Trophoblast cell (in vitro differentiated cells and primary cell): ENCODE measurements around the gene ATIC.

Source experiments
- DNase-seq, 2 donors: peaks; one replicate each; pipeline ENCODE4 v3.0.0-alpha.2; 2016
- H2AFZ ChIP-seq: 2 replicates; pipeline ENCODE4 v1.6.1; 2013; ENCODE audit warnings: low read length, moderate library complexity, mild to moderate bottlenecking; ENCODE audit not compliant: insufficient read depth, poor library complexity
- H2AK5ac ChIP-seq: 2 replicates; pipeline ENCODE4 v1.6.1; 2013; ENCODE audit warnings: mild to moderate bottlenecking, low read length
- H2BK120ac ChIP-seq: 2 replicates; pipeline ENCODE4 v1.6.1; 2013; ENCODE audit warnings: low read length, mild to moderate bottlenecking, moderate library complexity; ENCODE audit not compliant: insufficient read depth, poor library complexity
- H2BK12ac ChIP-seq: 2 replicates; pipeline ENCODE4 v1.6.1; 2013; ENCODE audit warnings: mild to moderate bottlenecking, low read length, moderate library complexity
- H2BK5ac ChIP-seq: 2 replicates; pipeline ENCODE4 v1.6.1; 2013; ENCODE audit warnings: low read length, low read depth, moderate library complexity, mild to moderate bottlenecking; ENCODE audit not compliant: poor library complexity
- H3K14ac ChIP-seq: 2 replicates; pipeline ENCODE4 v1.6.1; 2013; ENCODE audit warnings: mild to moderate bottlenecking, low read length
- H3K18ac ChIP-seq: 2 replicates; pipeline ENCODE4 v1.6.1; 2013; ENCODE audit warnings: mild to moderate bottlenecking, low read length
- H3K23ac ChIP-seq: 2 replicates; pipeline ENCODE4 v1.6.1; 2013; ENCODE audit warnings: low read length
- H3K27ac ChIP-seq: 2 replicates; pipeline ENCODE4 v1.5.1; 2013; ENCODE audit warnings: low read depth, mild to moderate bottlenecking, inconsistent platforms, low read length, moderate library complexity
- H3K27me3 ChIP-seq: 2 replicates; pipeline ENCODE4 v1.6.1; 2013; ENCODE audit warnings: inconsistent platforms, mild to moderate bottlenecking, low read length, moderate library complexity; ENCODE audit not compliant: insufficient read depth
- H3K36me3 ChIP-seq, 2 experiments: 1 replicate in 1 of 2; 2 replicates in 1 of 2; pipeline ENCODE4 v1.6.1; 2013; ENCODE audit warnings: low read length in 2 of 2, mild to moderate bottlenecking in 2 of 2, moderate library complexity in 1 of 2; ENCODE audit not compliant: insufficient read depth in 2 of 2, control insufficient read depth in 1 of 2
- H3K4ac ChIP-seq: 2 replicates; pipeline ENCODE4 v1.6.1; 2013; ENCODE audit warnings: low read depth, mild to moderate bottlenecking, low read length, moderate library complexity
- H3K4me1 ChIP-seq, 2 experiments: 1 replicate in 1 of 2; 2 replicates in 1 of 2; pipeline ENCODE4 v1.6.1; 2013; ENCODE audit warnings: low read length in 2 of 2, mild to moderate bottlenecking in 2 of 2, moderate library complexity in 1 of 2; ENCODE audit not compliant: insufficient read depth in 2 of 2, control insufficient read depth in 1 of 2
- H3K4me2 ChIP-seq: 2 replicates; pipeline ENCODE4 v1.6.1; 2013; ENCODE audit warnings: inconsistent platforms, mild to moderate bottlenecking, low read length, moderate library complexity
- H3K4me3 ChIP-seq: 2 replicates; pipeline ENCODE4 v1.5.1; 2013; ENCODE audit warnings: mild to moderate bottlenecking, low read depth, low read length, inconsistent platforms
- H3K79me1 ChIP-seq: one replicate; pipeline ENCODE4 v1.6.1; 2013; ENCODE audit warnings: low read length
- H3K79me2 ChIP-seq: 2 replicates; pipeline ENCODE4 v1.6.1; 2013; ENCODE audit warnings: low read length, mild to moderate bottlenecking; ENCODE audit not compliant: control insufficient read depth, insufficient read depth, poor library complexity
- H3K9ac ChIP-seq: 2 replicates; pipeline ENCODE4 v1.6.1; 2013; ENCODE audit warnings: mild to moderate bottlenecking, low read length
- H3K9me3 ChIP-seq: 2 replicates; pipeline ENCODE4 v1.6.1; 2013; ENCODE audit warnings: low read depth, mild to moderate bottlenecking, control low read depth, inconsistent platforms, low read length; ENCODE audit not compliant: insufficient read depth
- H4K12ac ChIP-seq: 2 replicates; pipeline ENCODE4 v1.6.1; 2013; ENCODE audit warnings: low read depth, mild to moderate bottlenecking, low read length, moderate library complexity
- H4K8ac ChIP-seq: 2 replicates; pipeline ENCODE4 v1.6.1; 2013; ENCODE audit warnings: low read depth, mild to moderate bottlenecking, low read length, moderate library complexity
- H4K91ac ChIP-seq: one replicate; pipeline ENCODE4 v1.6.1; 2013; ENCODE audit warnings: low read depth, mild to moderate bottlenecking, low read length, moderate library complexity
- WGBS: extraction: QIAGEN DNeasy Blood & Tissue Kit; methylation state at CpG from one replicate; pipeline ENCODE4 v1.1.7; 2013; ENCODE audit warnings: missing lambda C conversion rate; ENCODE audit not compliant: insufficient read length, insufficient coverage; ENCODE audit errors: extremely low coverage; 5-methylcytosine and 5-hydroxymethylcytosine counted together

The ATIC gene

DNA sequence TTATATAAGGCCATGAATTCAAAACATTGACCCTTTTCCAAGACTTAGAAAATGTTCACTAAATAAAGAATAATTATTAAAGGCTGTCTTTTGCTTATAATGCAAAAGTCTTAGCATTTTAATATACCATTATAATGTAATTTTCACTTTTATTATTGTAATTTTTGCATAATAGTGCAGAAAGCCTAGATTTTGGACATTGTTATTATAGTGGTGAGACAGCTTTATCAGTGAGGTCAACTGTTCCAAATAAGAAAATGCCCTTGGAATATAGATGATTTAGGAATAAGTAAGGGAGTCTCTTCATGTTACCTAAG lies 56.6 kb downstream of the ATIC start:
- Histone ChIP-seq H2BK120ac (no peak overlapping the region), H3K4me3 (no peak overlapping the region), H4K12ac (no peak overlapping the region), H3K79me1 (no peaks in the 10 kb centered on the region), H3K36me3 (peaks cover 37 to 55% of the 10 kb centered on the region in 2 experiments), H3K4me2 (no peak overlapping the region), H3K9ac (no peak overlapping the region), H4K8ac (no peak overlapping the region), H3K79me2 (no peaks in the 10 kb centered on the region), H3K14ac (no peak overlapping the region), H3K18ac (no peak overlapping the region), H3K9me3 (no peaks in the 10 kb centered on the region), H4K91ac (no peak overlapping the region), H2BK5ac (no peak overlapping the region), H2BK12ac (no peak overlapping the region), H2AK5ac (no peak overlapping the region), H2AFZ (no peak overlapping the region), H3K4me1 (no peaks in the 10 kb centered on the region), H3K4ac (no peak overlapping the region), H3K23ac (no peak overlapping the region), H3K27me3 (no peaks in the 10 kb centered on the region), H3K27ac (no peak overlapping the region)
- DNase-seq = peak in 1 of 2 donors; percentile 7

DNA sequence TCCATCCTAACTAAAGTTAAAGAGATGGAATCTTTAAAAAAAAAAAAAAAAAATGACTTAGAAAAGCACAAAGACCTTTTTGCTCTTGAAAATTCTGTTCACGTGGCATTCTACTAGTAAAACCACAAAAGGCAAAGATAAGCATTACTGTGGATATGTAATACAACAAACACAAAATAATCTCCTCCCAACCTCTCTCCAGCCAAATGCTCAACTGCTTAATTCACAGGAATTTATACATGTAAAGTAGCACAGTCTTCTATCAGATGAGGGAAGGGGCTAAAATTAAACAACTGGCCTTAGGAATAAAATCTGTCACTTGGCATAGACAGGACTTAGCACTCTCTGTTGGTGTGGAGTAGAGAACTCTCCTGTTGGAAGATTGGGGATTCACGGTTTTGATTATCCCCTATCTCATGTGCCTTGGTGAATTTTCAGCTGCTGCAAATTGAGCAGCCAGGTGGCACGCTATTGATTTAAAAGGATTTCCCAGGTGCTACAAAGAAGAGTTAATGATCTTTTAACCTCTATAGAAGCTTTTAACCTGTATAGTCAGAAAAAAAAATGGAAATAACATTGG lies 57.4 kb downstream of the ATIC start:
- Histone ChIP-seq H3K9ac (no peak overlapping the region), H3K14ac (no peak overlapping the region), H3K4me2 (no peak overlapping the region), H3K4ac (no peak overlapping the region), H4K12ac (no peak overlapping the region), H3K4me1 (no peaks in the 10 kb centered on the region), H3K23ac (no peak overlapping the region), H2BK5ac (no peak overlapping the region), H2AFZ (no peak overlapping the region), H2BK120ac (no peak overlapping the region), H3K27ac (no peak overlapping the region), H4K8ac (no peak overlapping the region), H3K79me2 (no peaks in the 10 kb centered on the region), H4K91ac (no peak overlapping the region), H3K27me3 (no peaks in the 10 kb centered on the region), H3K9me3 (no peaks in the 10 kb centered on the region), H2AK5ac (no peak overlapping the region), H3K79me1 (no peaks in the 10 kb centered on the region), H3K4me3 (no peak overlapping the region), H2BK12ac (no peak overlapping the region), H3K36me3 (peaks cover 36 to 56% of the 10 kb centered on the region in 2 experiments), H3K18ac (no peak overlapping the region)
- no CpG with 5 or more reads among the region's 3 CpGs for WGBS
- peak in 1 of 2 donors; percentile 32 for DNase-seq

DNA sequence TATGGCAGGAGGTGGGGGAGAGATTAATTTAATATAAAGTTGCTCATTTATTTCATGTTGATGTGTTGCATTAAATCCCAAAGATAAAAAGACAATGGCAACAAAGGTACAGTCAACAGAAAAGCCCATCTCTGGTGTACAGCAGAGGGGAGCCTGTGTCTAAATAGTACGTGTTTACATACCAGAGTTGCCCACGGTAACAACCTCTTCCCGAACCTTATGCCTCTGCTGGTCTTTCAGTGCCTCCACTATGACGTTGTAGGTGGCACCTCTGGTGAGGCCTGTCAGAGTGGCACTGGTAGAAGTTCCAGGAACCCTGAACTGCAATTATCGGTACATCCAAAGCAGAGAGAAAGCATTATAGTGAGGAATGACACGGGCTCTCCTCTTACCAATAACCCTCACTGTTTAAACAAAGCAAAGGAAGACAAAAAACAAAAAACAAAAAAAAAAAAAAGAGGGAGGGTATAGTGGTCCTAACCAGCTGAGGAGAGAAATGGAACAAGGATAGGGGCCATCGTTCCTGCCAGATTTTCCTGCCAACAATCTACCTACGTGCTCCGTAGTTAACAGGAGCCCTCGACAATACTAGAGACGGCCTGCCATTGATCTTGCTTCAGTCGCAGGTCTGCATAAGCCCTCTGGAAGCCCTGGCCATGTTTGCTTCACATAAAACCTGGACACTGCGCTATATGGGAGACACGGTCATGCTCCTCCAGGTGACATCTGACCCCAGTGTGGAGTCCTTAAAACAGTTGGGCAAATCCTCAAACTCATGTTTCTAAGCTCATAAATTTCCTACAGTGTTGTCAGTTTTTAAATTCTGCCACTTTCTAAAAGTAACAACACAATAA lies 58.5 kb downstream of the ATIC start:
- Histone ChIP-seq H3K23ac (no peak overlapping the region), H3K4ac (no peak overlapping the region), H4K8ac (no peak overlapping the region), H4K12ac (no peak overlapping the region), H2BK120ac (no peak overlapping the region), H2AK5ac (no peak overlapping the region), H4K91ac (no peak overlapping the region), H3K14ac (no peak overlapping the region), H2BK12ac (no peak overlapping the region), H3K79me1 (no peaks in the 10 kb centered on the region), H3K4me1 (no peaks in the 10 kb centered on the region), H2AFZ (no peak overlapping the region), H3K27me3 (no peaks in the 10 kb centered on the region), H3K4me3 (no peak overlapping the region), H3K9me3 (no peaks in the 10 kb centered on the region), H3K18ac (no peak overlapping the region), H3K27ac (no peak overlapping the region), H2BK5ac (no peak overlapping the region), H3K9ac (no peak overlapping the region), H3K36me3 (peaks cover 37 to 59% of the 10 kb centered on the region in 2 experiments), H3K4me2 (no peak overlapping the region), H3K79me2 (no peaks in the 10 kb centered on the region)
- peak in 1 of 2 donors; percentile 55 for DNase-seq
- no CpG with 5 or more reads among the region's 14 CpGs for WGBS

DNA sequence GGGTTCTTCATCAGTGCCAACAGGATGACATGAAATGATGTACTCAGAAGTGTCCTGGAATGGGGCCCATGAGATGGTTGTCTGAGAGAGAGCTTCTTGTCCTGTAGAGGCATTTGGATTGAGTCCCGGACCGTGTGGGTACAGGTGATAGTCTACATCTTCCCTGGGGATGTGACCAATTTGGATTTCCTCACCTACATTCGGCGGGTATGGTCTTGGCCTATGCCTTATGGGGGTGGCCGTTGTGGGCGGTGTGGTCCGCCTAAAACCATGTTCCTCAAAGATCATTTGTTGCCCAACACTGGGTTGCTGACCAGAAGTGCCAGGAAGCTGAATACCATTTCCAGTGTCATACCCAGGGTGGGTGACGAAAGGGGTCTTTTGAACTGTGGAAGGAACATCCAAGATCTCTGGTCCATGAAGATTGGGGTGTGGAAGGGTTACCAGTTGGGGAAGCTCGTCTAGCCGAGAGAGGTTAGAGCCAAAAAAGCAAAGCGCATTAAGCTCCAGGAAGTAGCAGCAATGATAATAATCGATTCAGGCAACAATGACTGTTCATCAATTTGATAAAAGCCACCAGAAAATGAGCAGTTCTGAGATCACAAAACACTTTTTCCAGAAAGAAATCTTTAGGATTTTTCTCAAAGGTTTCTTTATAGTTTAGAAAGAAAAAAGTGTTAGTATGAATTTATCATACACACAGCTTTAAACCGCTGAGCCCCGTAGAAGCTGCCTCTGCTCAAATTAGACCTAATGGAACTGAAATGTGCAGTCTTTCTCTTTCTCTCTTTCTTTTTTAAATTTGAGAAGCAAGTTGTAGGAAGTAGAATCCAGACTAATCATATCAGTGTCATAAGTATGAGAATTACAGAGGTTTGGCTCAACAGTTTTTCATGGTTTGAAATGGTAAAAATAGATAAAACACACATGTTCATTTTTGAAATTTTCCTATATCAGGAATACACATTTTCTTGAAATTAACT lies 60.3 kb downstream of the ATIC start:
- WGBS = no CpG with 5 or more reads among the region's 14 CpGs
- Histone ChIP-seq H2AFZ (no peak overlapping the region), H3K14ac (no peak overlapping the region), H3K4me3 (no peak overlapping the region), H2BK120ac (no peak overlapping the region), H3K9me3 (no peaks in the 10 kb centered on the region), H2AK5ac (no peak overlapping the region), H3K4ac (no peak overlapping the region), H3K36me3 (peaks cover 39 to 68% of the 10 kb centered on the region in 2 experiments), H4K91ac (no peak overlapping the region), H3K27ac (no peak overlapping the region), H3K27me3 (no peaks in the 10 kb centered on the region), H3K4me2 (no peak overlapping the region), H3K23ac (no peak overlapping the region), H3K4me1 (no peaks in the 10 kb centered on the region), H2BK5ac (no peak overlapping the region), H4K12ac (no peak overlapping the region), H3K79me1 (no peaks in the 10 kb centered on the region), H3K18ac (no peak overlapping the region), H3K9ac (peak overlapping the region; percentile 12), H4K8ac (no peak overlapping the region), H3K79me2 (no peaks in the 10 kb centered on the region), H2BK12ac (no peak overlapping the region)
- DNase-seq = no peak
